Esophagus squamous epithelium (tissue), 4 donors: ENCODE results near the gene MICAL3.

Source experiments
- CTCF ChIP-seq, 6 experiments: fragments of 450-650 bp in 4 of 6; fragments of 200-600 bp in 2 of 6; sonication (generic) in 2 of 6; IDR thresholded peaks; one replicate each; pipeline ENCODE4 v1.5.1; 2016 to 2019; ENCODE audit warnings: antibody characterized with exemption in 6 of 6, mild to moderate bottlenecking in 4 of 6, moderate library complexity in 4 of 6
- POLR2A ChIP-seq, 4 donors: fragments of 450-650 bp; IDR thresholded peaks; one replicate each; pipeline ENCODE4 v1.6.1; 2017; ENCODE audit warnings: antibody characterized with exemption in 4 of 4, mild to moderate bottlenecking in 4 of 4, moderate library complexity in 3 of 4

GRCh38 chr22:18050065-18050464 is 25.7 kb upstream of the MICAL3 start:
- TF ChIP-seq POLR2A (IDR thresholded peaks at IDR 0.05), result no peak
- TF ChIP-seq CTCF (IDR thresholded peaks at IDR 0.05), result no peak
